Activated CD8-positive, alpha-beta memory T cell treated with anti-CD3 and anti-CD28 coated beads for 36 hours (primary cell): ENCODE results near the gene TXNDC12. TPM values are rescaled to one million over a fixed set of nuclear protein-coding genes. Genes with fewer than 3 reads are reported as not detected.
"Not testable (repeated sequence)": the region's sequence is repeated elsewhere in the genome, so short reads cannot be mapped to it uniquely, and the experiment has no call there.

ENCODE experiments used
- CTCF ChIA-PET: fragments of 350-600 bp; sonication (Branson Sonifier 250); formaldehyde crosslinking; loops from one replicate; lab custom pipeline; 2021; ENCODE audit warnings: antibody characterized with exemption; lab: Charles Lee
- POLR2A ChIA-PET: fragments of 350-600 bp; sonication (Branson Sonifier 250); formaldehyde crosslinking; loops from one replicate; lab custom pipeline; 2021; ENCODE audit warnings: antibody characterized with exemption; lab: Charles Lee
- total RNA-seq, 2 experiments: library from RNA; stranded (reverse); gene quantifications; one replicate each; pipeline ENCODE4 v1.2.3, GENCODE V29; 2021

The TXNDC12 gene
- total RNA-seq, result 10 to 100 TPM; 35.1 to 37.4 TPM

- ChIA-PET CTCF (no interaction called here), POLR2A (interaction anchor here (0.6 to 2.5 kb wide), 2 partner anchors 22 to 348 kb away, joined by 3 to 14 read pairs; partner anchors contain the start of gene KTI12)
Observed at GRCh38 chr1:52055066-52055865, at the start of gene TXNDC12. TSS of gene TXNDC12 (minus strand) at chr1:52055191. CDS start at chr1:52055096, 95 bp downstream.

GRCh38 chr1:52102336-52103013 lies 47.5 kb upstream of the TXNDC12 start:
- POLR2A ChIA-PET, result no interaction called here
- CTCF ChIA-PET, result no interaction called here

GRCh38 chr1:52098139-52098871 lies 43.3 kb upstream of the TXNDC12 start:
- POLR2A ChIA-PET, result no interaction called here
- CTCF ChIA-PET, result no interaction called here

GRCh38 chr1:52096216-52096615 lies 41.2 kb upstream of the TXNDC12 start:
- ChIA-PET POLR2A (no interaction called here), CTCF (no interaction called here)

- CTCF ChIA-PET, POLR2A ChIA-PET: not testable (repeated sequence)
Observed at GRCh38 chr1:52094300-52094699, 39.3 kb upstream of the TXNDC12 start.

GRCh38 chr1:52087892-52088291 lies 32.9 kb upstream of the TXNDC12 start:
- CTCF ChIA-PET, result interaction anchor here (0.6 kb wide), 1 partner anchor 653 kb away, joined by 4 read pairs; no protein-coding TSS in a partner anchor
- POLR2A ChIA-PET, result not testable (repeated sequence)

- ChIA-PET CTCF (no interaction called here), POLR2A (no interaction called here)
Observed at GRCh38 chr1:52080014-52080415, 25.0 kb upstream of the TXNDC12 start.

GRCh38 chr1:52077277-52077676 lies 22.3 kb upstream of the TXNDC12 start:
- POLR2A ChIA-PET, result not testable (repeated sequence)

GRCh38 chr1:52072291-52072690 lies 17.3 kb upstream of the TXNDC12 start:
- ChIA-PET POLR2A (no interaction called here), CTCF (no interaction called here)

More at GRCh38 chr1:52077277-52077676, 22.3 kb upstream of the TXNDC12 start:
- CTCF ChIA-PET, result interaction anchor here (1.2 kb wide), 1 partner anchor 394 kb away, joined by 3 read pairs; no protein-coding TSS in a partner anchor

GRCh38 chr1:52070704-52071103 lies 15.7 kb upstream of the TXNDC12 start:
- CTCF ChIA-PET, result interaction anchor here (0.6 to 1.2 kb wide), 3 partner anchors 11 to 50 kb away, joined by 3 to 4 read pairs (median 3); no protein-coding TSS in a partner anchor
- POLR2A ChIA-PET, result no interaction called here

- CTCF ChIA-PET, result no interaction called here
- POLR2A ChIA-PET, result no interaction called here
Observed at GRCh38 chr1:52063192-52063591, 8.2 kb upstream of the TXNDC12 start.

GRCh38 chr1:52060822-52061221 lies 5.8 kb upstream of the TXNDC12 start:
- CTCF ChIA-PET, result interaction anchor here (0.6 to 1.5 kb wide), 2 partner anchors 10 to 232 kb away, joined by 3 to 4 read pairs; no protein-coding TSS in a partner anchor
- POLR2A ChIA-PET, result no interaction called here

GRCh38 chr1:52059888-52060287 lies 4.9 kb upstream of the TXNDC12 start:
- POLR2A ChIA-PET, result no interaction called here
- CTCF ChIA-PET, result interaction anchor here (0.5 to 1.5 kb wide), 3 partner anchors 11 to 30 kb away, joined by 3 to 4 read pairs (median 3); no protein-coding TSS in a partner anchor

GRCh38 chr1:52059321-52059720 lies 4.3 kb upstream of the TXNDC12 start:
- ChIA-PET POLR2A (no interaction called here), CTCF (interaction anchor here (1.3 to 1.5 kb wide), 2 partner anchors 12 to 29 kb away, joined by 3 to 4 read pairs; no protein-coding TSS in a partner anchor)

- ChIA-PET POLR2A (no interaction called here), CTCF (no interaction called here)
Observed at GRCh38 chr1:52057876-52058415, 3.0 kb upstream of the TXNDC12 start.

- POLR2A ChIA-PET, result interaction anchor here (2.5 kb wide), 1 partner anchor 24 kb away, joined by 14 read pairs; the partner anchor contains the start of gene KTI12
- CTCF ChIA-PET, result no interaction called here
Observed at GRCh38 chr1:52057255-52057654, 2.3 kb upstream of the TXNDC12 start.

- ChIA-PET CTCF (no interaction called here), POLR2A (interaction anchor here (2.5 kb wide), 1 partner anchor 23 kb away, joined by 14 read pairs; the partner anchor contains the start of gene KTI12)
Observed at GRCh38 chr1:52056937-52057231, 1.9 kb upstream of the TXNDC12 start.

GRCh38 chr1:52056163-52056936 lies 1.4 kb upstream of the TXNDC12 start, which contains the start of gene BTF3L4:
TSS of gene BTF3L4 (plus strand) at chr1:52056295. CDS start at chr1:52059848, 3,553 bp downstream.
- ChIA-PET POLR2A (interaction anchor here (0.6 to 2.5 kb wide), 2 partner anchors 23 to 26 kb away, joined by 4 to 14 read pairs; partner anchors contain the start of gene KTI12), CTCF (no interaction called here)
